ENCODE results near the gene NLRP11. TPM values are rescaled to one million over a fixed set of nuclear protein-coding genes. Genes with fewer than 3 reads are reported as not detected.
"Not testable (repeated sequence)": the region's sequence is repeated elsewhere in the genome, so short reads cannot be mapped to it uniquely, and the experiment has no call there.

NLRP11 gene
- total RNA-seq, 1 experiment from 2014 or later, result not detected

DNA sequence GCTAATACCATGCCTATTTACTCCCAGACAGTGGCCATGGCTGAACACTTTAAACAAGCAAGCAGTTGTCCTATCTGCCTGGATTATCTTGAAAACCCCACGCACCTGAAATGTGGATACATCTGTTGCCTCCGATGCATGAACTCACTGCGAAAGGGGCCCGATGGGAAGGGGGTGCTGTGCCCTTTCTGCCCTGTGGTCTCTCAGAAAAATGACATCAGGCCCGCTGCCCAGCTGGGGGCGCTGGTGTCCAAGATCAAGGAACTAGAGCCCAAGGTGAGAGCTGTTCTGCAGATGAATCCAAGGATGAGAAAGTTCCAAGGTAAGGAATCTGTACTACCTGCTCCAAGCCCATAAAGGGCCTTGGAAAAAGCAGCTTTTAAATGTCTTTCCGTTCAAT, 54.3 kb downstream of the NLRP11 start:
- Histone ChIP-seq H2AK5ac (ENCODE audit: insufficient read length, low read length) (no peak overlapping the region), H3K9me3 (ENCODE audit: control insufficient read depth, low read depth, low read length) (peaks cover 62% of the 10 kb centered on the region), H3K4ac (ENCODE audit: low read depth, low read length) (no peak overlapping the region), H3K4me1 (ENCODE audit: insufficient read depth, low read length) (no peaks in the 10 kb centered on the region), H3T11ph (ENCODE audit: low read length) (no peak overlapping the region), H3K14ac (ENCODE audit: insufficient read depth, low read length) (no peak overlapping the region), H3K27me3 (ENCODE audit: insufficient read depth, low read length) (no peaks in the 10 kb centered on the region), H4K5ac (ENCODE audit: insufficient read length, low read depth, low read length) (no peak overlapping the region), H2AFZ (ENCODE audit: low read length) (no peak overlapping the region), H3K4me2 (ENCODE audit: insufficient read depth, insufficient read length, low read length) (no peak overlapping the region), H2BK12ac (ENCODE audit: insufficient read length, low read depth, low read length) (no peak overlapping the region), H2BK15ac (ENCODE audit: low read depth, low read length) (no peak overlapping the region), H3K27ac (ENCODE audit: insufficient read length, low read depth, low read length) (no peak overlapping the region), H3K9ac (ENCODE audit: extremely low read depth, insufficient read length, low read length) (no peak overlapping the region), H2BK20ac (ENCODE audit: low read depth, low read length, poor library complexity, severe bottlenecking) (no peak overlapping the region), H3K23ac (ENCODE audit: insufficient read length, low read depth, low read length) (no peak overlapping the region), H2BK120ac (ENCODE audit: low read depth, low read length, poor library complexity, severe bottlenecking) (no peak overlapping the region), H4K8ac (replicated peaks; ENCODE audit: insufficient read length, low read depth, low read length) (no peak overlapping the region), H2BK5ac (ENCODE audit: insufficient read length, low read length) (no peak overlapping the region), H3K79me1 (ENCODE audit: insufficient read depth, low read depth, low read length, poor library complexity, severe bottlenecking) (no peaks in the 10 kb centered on the region), H4K20me1 (ENCODE audit: control insufficient read depth, insufficient read depth, insufficient read length) (no peaks in the 10 kb centered on the region), H3K56ac (ENCODE audit: insufficient read length, low read depth, low read length) (no peak overlapping the region), H3K79me2 (ENCODE audit: insufficient read depth, low read length) (no peaks in the 10 kb centered on the region), H3K23me2 (ENCODE audit: insufficient read length, low read depth, low read length, poor library complexity, severe bottlenecking) (no peaks in the 10 kb centered on the region), H4K91ac (ENCODE audit: insufficient read length, low read depth, low read length) (no peak overlapping the region), H3K18ac (ENCODE audit: insufficient read length, low read depth, low read length) (no peak overlapping the region)
- Mint-ChIP-seq H3K9me3 (peaks cover 77 to 80% of the 10 kb centered on the region in 2 experiments), H3K4me1 (no peaks in the 10 kb centered on the region), H3K27ac (no peak overlapping the region), H3K27me3 (ENCODE audit: low read depth) (no peaks in the 10 kb centered on the region), H3K4me3 (no peak overlapping the region), H3K36me3 (ENCODE audit: insufficient read depth in 1 of 3, low read depth in 3 of 3) (peaks cover 8 to 33% (median 15%) of the 10 kb centered on the region in 3 experiments; a peak in 5 of 7 replicates)
- no peak for DNase-seq
- TF ChIP-seq, protein P1, sequence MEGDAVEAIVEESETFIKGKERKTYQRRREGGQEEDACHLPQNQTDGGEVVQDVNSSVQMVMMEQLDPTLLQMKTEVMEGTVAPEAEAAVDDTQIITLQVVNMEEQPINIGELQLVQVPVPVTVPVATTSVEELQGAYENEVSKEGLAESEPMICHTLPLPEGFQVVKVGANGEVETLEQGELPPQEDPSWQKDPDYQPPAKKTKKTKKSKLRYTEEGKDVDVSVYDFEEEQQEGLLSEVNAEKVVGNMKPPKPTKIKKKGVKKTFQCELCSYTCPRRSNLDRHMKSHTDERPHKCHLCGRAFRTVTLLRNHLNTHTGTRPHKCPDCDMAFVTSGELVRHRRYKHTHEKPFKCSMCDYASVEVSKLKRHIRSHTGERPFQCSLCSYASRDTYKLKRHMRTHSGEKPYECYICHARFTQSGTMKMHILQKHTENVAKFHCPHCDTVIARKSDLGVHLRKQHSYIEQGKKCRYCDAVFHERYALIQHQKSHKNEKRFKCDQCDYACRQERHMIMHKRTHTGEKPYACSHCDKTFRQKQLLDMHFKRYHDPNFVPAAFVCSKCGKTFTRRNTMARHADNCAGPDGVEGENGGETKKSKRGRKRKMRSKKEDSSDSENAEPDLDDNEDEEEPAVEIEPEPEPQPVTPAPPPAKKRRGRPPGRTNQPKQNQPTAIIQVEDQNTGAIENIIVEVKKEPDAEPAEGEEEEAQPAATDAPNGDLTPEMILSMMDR (conservative IDR thresholded peaks at IDR 0.05), result no peak
- WGBS (ENCODE audit: extremely low coverage, insufficient read length, low lambda C conversion rate), result no CpG with 5 or more reads among the region's 7 CpGs

DNA sequence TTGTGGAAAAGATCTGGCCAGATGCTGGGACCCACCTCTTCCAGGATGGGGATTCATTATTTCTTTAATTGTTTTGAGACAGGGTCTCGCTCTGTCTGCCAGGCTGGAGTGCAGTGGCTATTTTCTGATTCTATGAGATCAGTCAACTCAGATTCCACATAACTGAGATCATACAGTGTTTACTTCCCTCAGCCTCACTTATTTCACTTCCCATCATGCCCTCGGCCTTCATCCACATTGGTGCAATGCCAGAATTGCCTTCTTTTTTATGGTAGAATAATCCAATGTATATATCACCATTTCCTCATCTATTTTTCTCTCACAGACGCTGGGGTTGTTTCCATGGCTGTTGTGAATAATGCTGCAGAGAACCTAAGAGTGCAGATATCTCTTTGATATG, 62.2 kb downstream of the NLRP11 start:
- H3K4me2 ChIP-seq (ENCODE audit: insufficient read depth, insufficient read length, low read length); H3K4me1 Mint-ChIP-seq; H3K56ac ChIP-seq (ENCODE audit: insufficient read length, low read depth, low read length); H3K79me1 ChIP-seq (ENCODE audit: insufficient read depth, low read depth, low read length, poor library complexity, severe bottlenecking); DNase-seq; H2AFZ ChIP-seq (ENCODE audit: low read length); H2BK120ac ChIP-seq (ENCODE audit: low read depth, low read length, poor library complexity, severe bottlenecking); H2BK5ac ChIP-seq (ENCODE audit: insufficient read length, low read length); H3K27ac Mint-ChIP-seq; H3K23ac ChIP-seq (ENCODE audit: insufficient read length, low read depth, low read length); H4K5ac ChIP-seq (ENCODE audit: insufficient read length, low read depth, low read length); H3K27ac ChIP-seq (ENCODE audit: insufficient read length, low read depth, low read length); H3K23me2 ChIP-seq (ENCODE audit: insufficient read length, low read depth, low read length, poor library complexity, severe bottlenecking); H3K4me1 ChIP-seq (ENCODE audit: insufficient read depth, low read length); H3K27me3 Mint-ChIP-seq (ENCODE audit: low read depth); H2BK15ac ChIP-seq (ENCODE audit: low read depth, low read length); H3K79me2 ChIP-seq (ENCODE audit: insufficient read depth, low read length); H2AK5ac ChIP-seq (ENCODE audit: insufficient read length, low read length); H2BK20ac ChIP-seq (ENCODE audit: low read depth, low read length, poor library complexity, severe bottlenecking); H3K27me3 ChIP-seq (ENCODE audit: insufficient read depth, low read length); H3K9ac ChIP-seq (ENCODE audit: extremely low read depth, insufficient read length, low read length); H2BK12ac ChIP-seq (ENCODE audit: insufficient read length, low read depth, low read length); H3T11ph ChIP-seq (ENCODE audit: low read length); H3K14ac ChIP-seq (ENCODE audit: insufficient read depth, low read length); H4K20me1 ChIP-seq (ENCODE audit: control insufficient read depth, insufficient read depth, insufficient read length); H4K8ac ChIP-seq (replicated peaks; ENCODE audit: insufficient read length, low read depth, low read length); H4K91ac ChIP-seq (ENCODE audit: insufficient read length, low read depth, low read length); H3K18ac ChIP-seq (ENCODE audit: insufficient read length, low read depth, low read length); H3K4me3 Mint-ChIP-seq; H3K4ac ChIP-seq (ENCODE audit: low read depth, low read length): not testable (repeated sequence)
- H3K9me3 Mint-ChIP-seq, result peaks cover 52 to 56% of the 10 kb centered on the region in 2 experiments
- peaks cover 0 to 19% (median 2%) of the 10 kb centered on the region in 3 experiments; a peak in 5 of 7 replicates for H3K36me3 Mint-ChIP-seq (ENCODE audit: insufficient read depth in 1 of 3, low read depth in 3 of 3)
- no CpG with 5 or more reads among the region's 3 CpGs for WGBS (ENCODE audit: extremely low coverage, insufficient read length, low lambda C conversion rate)
- peaks cover 37% of the 10 kb centered on the region for H3K9me3 ChIP-seq (ENCODE audit: control insufficient read depth, low read depth, low read length)

Measured in H9 (cell line).